GM10248 (cell line): Measurements from ENCODE around the gene LOXL1.

Experiments used
- CTCF ChIA-PET: fragments of 300-600 bp; sonication (Branson Sonifier 250); formaldehyde crosslinking; extraction: SDS; loops from one replicate; lab custom pipeline; 2021; ENCODE audit warnings: antibody characterized with exemption; lab: Yijun Ruan, JAX
- POLR2A ChIA-PET: fragments of 350-650 bp; sonication (Branson Sonifier 250); formaldehyde crosslinking; extraction: SDS; loops from one replicate; lab custom pipeline; 2020; ENCODE audit warnings: antibody characterized with exemption; lab: Yijun Ruan, JAX
- DNase-seq: peaks from one replicate; pipeline ENCODE4 v3.0.0; 2012; ENCODE audit errors: extremely low spot score
- CTCF ChIP-seq: IDR thresholded peaks from 2 replicates; pipeline ENCODE4 v1.5.1; 2012; ENCODE audit warnings: mild to moderate bottlenecking, low read depth; ENCODE audit errors: extremely low read depth, missing control alignments, control extremely low read depth

Gene LOXL1

DNA sequence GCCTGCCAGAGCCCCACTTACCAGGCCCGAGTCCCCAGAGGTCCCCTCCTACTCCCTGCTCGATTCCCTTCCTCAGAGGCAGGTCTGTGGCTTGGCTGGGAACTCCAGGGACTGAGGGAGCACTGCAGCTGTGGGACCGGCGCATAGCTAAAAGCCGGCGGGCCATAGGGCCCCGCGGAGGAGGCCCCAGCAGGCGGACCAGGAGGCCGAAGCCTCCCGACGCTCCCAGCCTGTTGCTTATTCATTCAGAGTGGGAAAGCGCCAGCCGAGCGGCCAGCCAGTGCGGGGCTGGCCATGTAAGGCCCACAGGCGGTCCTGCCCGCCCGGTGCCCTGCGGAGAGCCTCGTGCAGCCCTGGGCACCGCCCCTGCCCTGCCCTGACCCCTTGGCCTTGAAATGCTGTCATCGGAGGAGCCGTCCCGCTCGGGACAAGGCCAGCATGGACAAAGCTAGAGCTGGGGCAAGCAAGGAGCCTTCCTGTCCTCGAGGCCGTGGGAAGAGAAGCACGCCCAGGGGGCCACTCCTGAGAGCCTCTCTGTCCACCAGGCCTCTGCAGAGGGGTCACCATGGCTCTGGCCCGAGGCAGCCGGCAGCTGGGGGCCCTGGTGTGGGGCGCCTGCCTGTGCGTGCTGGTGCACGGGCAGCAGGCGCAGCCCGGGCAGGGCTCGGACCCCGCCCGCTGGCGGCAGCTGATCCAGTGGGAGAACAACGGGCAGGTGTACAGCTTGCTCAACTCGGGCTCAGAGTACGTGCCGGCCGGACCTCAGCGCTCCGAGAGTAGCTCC lies at the start of gene LOXL1:
Gene LOXL1 (plus strand): TSS at position 244 of the 784 bp plus-strand sequence. CDS start 322 bp downstream, at position 566.
- ChIA-PET CTCF (no interaction called here), POLR2A (no interaction called here)
- TF ChIP-seq CTCF: no peak
- no peak for DNase-seq

DNA sequence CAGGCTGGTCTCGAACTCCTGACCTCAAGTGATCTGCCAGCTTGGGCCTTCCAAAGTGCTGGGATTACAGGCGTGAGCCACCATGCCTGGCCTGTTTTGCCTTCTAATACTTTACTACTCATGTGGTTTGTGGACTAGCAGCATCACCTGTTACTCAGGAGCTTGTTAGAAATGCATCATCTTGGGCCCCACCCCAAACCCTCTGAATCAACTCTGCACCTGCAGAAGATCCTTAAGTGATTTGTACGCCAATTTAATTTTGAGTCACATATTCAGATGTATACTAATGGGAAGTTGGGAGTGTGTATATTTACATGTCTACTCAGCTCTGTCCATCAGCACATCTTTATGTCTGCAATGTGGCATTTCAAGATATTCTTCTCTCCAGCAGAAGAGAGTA lies 46.8 kb upstream of the LOXL1 start:
- POLR2A ChIA-PET: no interaction called here
- DNase-seq: no peak
- no peak for TF ChIP-seq CTCF
- CTCF ChIA-PET: interaction anchor here (0.6 to 1.1 kb wide), 2 partner anchors 9 to 28 kb away, joined by 3 read pairs; no protein-coding TSS in a partner anchor

DNA sequence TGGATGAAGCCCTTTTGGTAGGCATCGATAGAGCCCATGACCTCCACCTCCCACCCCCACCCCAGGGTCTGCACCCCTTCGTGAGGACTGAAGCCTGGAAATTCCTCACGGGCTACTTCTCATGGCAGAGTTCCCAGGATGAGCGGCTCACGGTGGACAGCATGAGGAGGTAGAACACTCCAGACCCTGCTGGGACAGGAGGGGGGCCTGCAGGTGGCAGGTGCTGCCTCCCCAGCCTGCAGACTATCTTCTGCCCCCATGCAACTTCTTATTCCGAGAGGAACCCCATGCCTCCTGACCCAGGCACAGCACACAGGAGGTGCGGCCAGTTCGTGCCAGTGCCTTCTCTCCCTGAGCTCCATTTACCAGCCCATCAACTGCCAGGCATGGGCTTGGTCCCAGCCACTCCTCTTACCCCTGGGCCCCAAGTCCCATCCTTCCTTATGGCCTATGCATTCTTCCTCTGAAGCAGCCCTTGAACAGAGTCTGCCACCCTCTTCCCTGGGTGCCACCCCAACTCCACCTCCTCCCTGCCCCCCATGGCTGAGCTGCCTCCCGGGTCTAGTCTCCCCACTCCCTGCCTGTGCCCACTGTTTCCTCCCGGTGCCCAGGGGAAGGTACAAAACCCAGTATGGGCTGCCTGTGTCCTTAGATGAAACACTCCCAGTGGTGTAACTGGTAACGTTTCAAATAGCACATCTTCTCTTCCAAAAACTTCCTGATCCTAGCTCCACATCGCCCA lies 44.5 kb upstream of the LOXL1 start:
- no peak for TF ChIP-seq CTCF
- no peak for DNase-seq
- ChIA-PET CTCF (interaction anchor here (0.8 kb wide), 2 partner anchors 8 to 177 kb away, joined by 3 to 5 read pairs; no protein-coding TSS in a partner anchor), POLR2A (no interaction called here)

GRCh38 chr15:73882761-73883419 lies 43.4 kb upstream of the LOXL1 start:
- TF ChIP-seq CTCF: no peak
- POLR2A ChIA-PET: no interaction called here
- DNase-seq: no peak
- CTCF ChIA-PET: no interaction called here

DNA sequence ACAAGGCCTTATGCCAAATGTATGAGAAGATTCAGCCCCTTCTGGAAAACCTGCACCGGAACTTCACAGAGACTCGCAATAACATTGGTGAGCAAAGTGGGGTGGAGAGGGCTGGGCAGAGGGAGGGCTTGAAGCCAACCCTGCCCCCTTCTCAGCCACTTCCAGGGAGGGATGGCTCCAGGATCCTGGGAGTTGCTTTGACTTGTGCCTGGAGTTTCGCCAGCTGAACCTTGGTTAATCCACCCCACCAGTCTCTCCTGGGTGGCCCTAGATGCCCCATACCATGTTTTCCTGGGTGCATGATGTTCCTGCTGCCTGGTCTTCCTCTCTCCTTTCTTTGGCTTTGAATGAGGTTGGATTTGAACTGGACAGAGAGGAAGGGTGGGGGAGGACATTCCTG lies 42.1 kb upstream of the LOXL1 start:
- CTCF ChIA-PET: interaction anchor here (0.8 kb wide), 1 partner anchor 10 kb away, joined by 4 read pairs; no protein-coding TSS in a partner anchor
- no peak for DNase-seq
- TF ChIP-seq CTCF: no peak
- POLR2A ChIA-PET: no interaction called here

GRCh38 chr15:73885954-73886700 lies 40.1 kb upstream of the LOXL1 start:
- no peak for DNase-seq
- ChIA-PET POLR2A (no interaction called here), CTCF (interaction anchor here (1.3 to 1.5 kb wide), 2 partner anchors 12 to 21 kb away, joined by 3 read pairs; no protein-coding TSS in a partner anchor)
- TF ChIP-seq CTCF: no peak
